Endodermal cell (in vitro differentiated cells): ENCODE data around the gene RNF39. TPM values are rescaled to one million over a fixed set of nuclear protein-coding genes. Genes with fewer than 3 reads are reported as not detected.

Experiments
- DNase-seq: peaks from one replicate; pipeline ENCODE4 v3.0.0-alpha.2; 2017
- H3K27ac ChIP-seq: 2 replicates; pipeline ENCODE4 v1.5.1; 2013; ENCODE audit warnings: mild to moderate bottlenecking, low read depth, low read length, moderate library complexity
- H3K27me3 ChIP-seq: 2 replicates; pipeline ENCODE4 v1.6.1; 2013; ENCODE audit warnings: mild to moderate bottlenecking, low read length, moderate library complexity; ENCODE audit not compliant: insufficient read depth, control insufficient read depth, poor library complexity, severe bottlenecking
- H3K36me3 ChIP-seq: 2 replicates; pipeline ENCODE4 v1.7.0; 2013; ENCODE audit warnings: mild to moderate bottlenecking, low read length, moderate library complexity; ENCODE audit not compliant: control insufficient read depth, insufficient read depth
- H3K4me1 ChIP-seq: one replicate; pipeline ENCODE4 v1.7.0; 2013; ENCODE audit warnings: low read length; ENCODE audit not compliant: control insufficient read depth, insufficient read depth
- H3K4me3 ChIP-seq: 2 replicates; pipeline ENCODE4 v1.5.1; 2013; ENCODE audit warnings: mild to moderate bottlenecking, low read length, moderate library complexity
- H3K9ac ChIP-seq: 2 replicates; pipeline ENCODE4 v1.6.1; 2013; ENCODE audit warnings: mild to moderate bottlenecking, low read length, moderate library complexity; ENCODE audit not compliant: poor library complexity, severe bottlenecking; ENCODE audit errors: extremely low read depth
- H3K9me3 ChIP-seq: 2 replicates; pipeline ENCODE4 v1.6.1; 2013; ENCODE audit warnings: mild to moderate bottlenecking, low read length, moderate library complexity; ENCODE audit not compliant: control insufficient read depth
- H3K27ac Mint-ChIP-seq: 2 replicates; pipeline ENCODE4 v1.8.0; 2020; ENCODE audit warnings: mixed read lengths
- H3K27me3 Mint-ChIP-seq: 2 replicates; pipeline ENCODE4 v1.8.0; 2021; ENCODE audit warnings: mild to moderate bottlenecking, mixed read lengths; ENCODE audit not compliant: insufficient read depth
- H3K36me3 Mint-ChIP-seq: 2 replicates; pipeline ENCODE4 v1.8.0; 2020; ENCODE audit warnings: low read depth, mixed read lengths
- H3K4me1 Mint-ChIP-seq: 2 replicates; pipeline ENCODE4 v1.8.0; 2020; ENCODE audit warnings: mixed read lengths
- H3K4me3 Mint-ChIP-seq: 2 replicates; pipeline ENCODE4 v1.8.0; 2020; ENCODE audit warnings: mild to moderate bottlenecking, moderate library complexity, mixed read lengths
- H3K9me3 Mint-ChIP-seq: 2 replicates; pipeline ENCODE4 v1.8.0; 2020; ENCODE audit warnings: mild to moderate bottlenecking, mixed read lengths
- WGBS, 2 experiments: methylation state at CpG; one replicate each; pipeline versions ENCODE4 v1.1.5 to v1.1.7; 2013; ENCODE audit warnings: missing lambda C conversion rate in 2 of 2, mixed read lengths in 1 of 2; ENCODE audit not compliant: insufficient coverage in 1 of 2, insufficient read length in 1 of 2; 5-methylcytosine and 5-hydroxymethylcytosine counted together
- total RNA-seq, 2 donors: library from RNA; stranded (reverse); fragmentation: NEBNext Ultra II Directional in 1 of 2; extraction: Animal tissue kit (Norgen Biotek cat#: 25700) in 1 of 2; gene quantifications; 2 replicates in 1 of 2; 3 replicates in 1 of 2; pipeline ENCODE4 v1.2.1, GENCODE V29; 2021
- TF ChIP-seq, protein P1 (sequence below): fragments of 200-600 bp; sonication (generic); conservative IDR thresholded peaks from 2 replicates; pipeline ENCODE4 v1.5.0; 2021; ENCODE audit warnings: antibody characterized with exemption, mild to moderate bottlenecking

RNF39 gene
- total RNA-seq, 2 donors from 2014 or later = 0.15 TPM; not detected in 1

DNA sequence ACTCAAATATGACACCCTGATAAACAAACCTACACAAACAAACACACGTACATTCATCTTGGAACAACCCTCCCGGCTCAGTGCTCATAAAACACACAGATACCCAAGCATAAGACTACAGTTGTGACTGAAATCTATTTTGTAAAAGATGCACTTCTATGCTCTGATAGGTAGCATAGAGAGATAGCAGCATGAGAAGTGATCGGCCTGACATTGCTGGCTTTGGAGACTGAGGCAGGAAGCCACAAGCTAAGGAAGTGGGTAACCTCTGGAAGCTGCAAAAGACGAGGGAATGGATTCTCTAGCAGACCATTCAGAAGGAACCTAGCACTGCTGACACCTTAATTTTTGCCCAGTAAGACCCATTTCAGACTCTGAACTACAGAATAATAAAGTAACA, 1.6 kb upstream of the RNF39 start:
- H3K27me3 ChIP-seq = peaks cover 81% of the 10 kb centered on the region
- Mint-ChIP-seq H3K36me3 (no peaks in the 10 kb centered on the region), H3K4me1 (peaks cover 10% of the 10 kb centered on the region), H3K4me3 (no peak overlapping the region), H3K27me3 (peaks cover 81% of the 10 kb centered on the region), H3K27ac (no peak overlapping the region), H3K9me3 (no peaks in the 10 kb centered on the region)
- DNase-seq = no peak
- H3K9me3 ChIP-seq = no peaks in the 10 kb centered on the region
- no peaks in the 10 kb centered on the region for H3K36me3 ChIP-seq
- no peak overlapping the region for H3K4me3 ChIP-seq
- 0 to 64% methylated on average over 1 to 4 of the region's 4 CpGs for WGBS, 2 experiments
- TF ChIP-seq, protein P1, sequence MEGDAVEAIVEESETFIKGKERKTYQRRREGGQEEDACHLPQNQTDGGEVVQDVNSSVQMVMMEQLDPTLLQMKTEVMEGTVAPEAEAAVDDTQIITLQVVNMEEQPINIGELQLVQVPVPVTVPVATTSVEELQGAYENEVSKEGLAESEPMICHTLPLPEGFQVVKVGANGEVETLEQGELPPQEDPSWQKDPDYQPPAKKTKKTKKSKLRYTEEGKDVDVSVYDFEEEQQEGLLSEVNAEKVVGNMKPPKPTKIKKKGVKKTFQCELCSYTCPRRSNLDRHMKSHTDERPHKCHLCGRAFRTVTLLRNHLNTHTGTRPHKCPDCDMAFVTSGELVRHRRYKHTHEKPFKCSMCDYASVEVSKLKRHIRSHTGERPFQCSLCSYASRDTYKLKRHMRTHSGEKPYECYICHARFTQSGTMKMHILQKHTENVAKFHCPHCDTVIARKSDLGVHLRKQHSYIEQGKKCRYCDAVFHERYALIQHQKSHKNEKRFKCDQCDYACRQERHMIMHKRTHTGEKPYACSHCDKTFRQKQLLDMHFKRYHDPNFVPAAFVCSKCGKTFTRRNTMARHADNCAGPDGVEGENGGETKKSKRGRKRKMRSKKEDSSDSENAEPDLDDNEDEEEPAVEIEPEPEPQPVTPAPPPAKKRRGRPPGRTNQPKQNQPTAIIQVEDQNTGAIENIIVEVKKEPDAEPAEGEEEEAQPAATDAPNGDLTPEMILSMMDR = no peak
- H3K4me1 ChIP-seq = peaks cover 3% of the 10 kb centered on the region
- H3K27ac ChIP-seq = no peak overlapping the region
- no peak overlapping the region for H3K9ac ChIP-seq

DNA sequence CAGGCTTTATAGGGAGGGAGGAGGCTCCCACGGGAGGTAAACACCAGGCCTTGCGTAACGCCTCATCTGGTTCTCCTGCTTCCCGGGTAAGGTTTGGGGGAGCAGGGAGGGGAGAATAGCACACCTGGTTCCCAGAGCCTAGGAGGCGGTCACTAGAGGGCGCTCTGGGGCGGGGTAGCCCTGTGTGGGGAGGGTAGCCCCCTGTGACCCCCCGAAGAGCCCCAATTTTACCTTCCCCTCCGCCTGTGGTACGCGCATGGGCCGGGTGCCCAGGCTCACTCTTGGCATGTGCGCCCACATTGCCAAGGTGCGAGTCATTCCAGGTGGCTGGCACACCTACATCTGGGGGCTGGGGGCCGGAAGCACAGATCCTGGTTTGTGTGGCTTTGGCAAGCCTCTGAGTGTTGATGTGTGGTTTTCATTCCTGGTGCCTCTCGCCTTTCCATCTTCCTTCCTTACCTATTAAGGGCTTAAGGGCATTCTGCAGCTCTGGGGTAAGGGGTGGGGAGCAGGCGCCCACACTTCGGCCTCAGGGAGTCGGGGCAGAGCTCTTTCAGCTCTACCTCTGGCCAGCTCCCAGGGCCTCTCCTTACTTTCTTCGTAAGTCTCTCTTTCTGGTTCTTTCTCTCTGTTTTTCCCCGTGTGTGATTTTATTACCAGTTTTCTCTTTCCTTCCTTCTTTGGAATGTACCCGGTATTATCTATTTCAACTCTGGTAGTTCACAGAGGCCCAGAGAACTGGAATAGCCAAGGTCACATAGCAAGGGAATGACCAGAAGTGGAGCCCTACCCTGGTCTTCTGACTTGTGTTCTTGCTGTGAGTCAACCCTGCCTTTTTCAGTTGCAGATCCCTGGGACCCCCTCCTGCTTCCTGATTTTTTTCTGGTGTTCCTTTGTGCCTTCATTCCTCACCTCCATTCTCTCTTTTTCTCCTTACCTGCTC, 492 bp upstream of the RNF39 start:
- no peak overlapping the region for H3K27ac ChIP-seq
- Mint-ChIP-seq H3K27ac (no peak overlapping the region), H3K27me3 (peaks cover 91% of the 10 kb centered on the region), H3K36me3 (no peaks in the 10 kb centered on the region), H3K4me3 (peak overlapping the region; percentile 55), H3K4me1 (peaks cover 16% of the 10 kb centered on the region), H3K9me3 (no peaks in the 10 kb centered on the region)
- TF ChIP-seq, protein P1 = peak; percentile 85
- peaks cover 3% of the 10 kb centered on the region for H3K4me1 ChIP-seq
- DNase-seq = peak; percentile 82
- WGBS, 2 experiments = 43 to 65% methylated on average over 6 to 21 of the region's 22 CpGs
- no peaks in the 10 kb centered on the region for H3K36me3 ChIP-seq
- no peak overlapping the region for H3K9ac ChIP-seq
- H3K9me3 ChIP-seq = no peaks in the 10 kb centered on the region
- peaks cover 93% of the 10 kb centered on the region for H3K27me3 ChIP-seq
- H3K4me3 ChIP-seq = peak overlapping the region; percentile 63

DNA sequence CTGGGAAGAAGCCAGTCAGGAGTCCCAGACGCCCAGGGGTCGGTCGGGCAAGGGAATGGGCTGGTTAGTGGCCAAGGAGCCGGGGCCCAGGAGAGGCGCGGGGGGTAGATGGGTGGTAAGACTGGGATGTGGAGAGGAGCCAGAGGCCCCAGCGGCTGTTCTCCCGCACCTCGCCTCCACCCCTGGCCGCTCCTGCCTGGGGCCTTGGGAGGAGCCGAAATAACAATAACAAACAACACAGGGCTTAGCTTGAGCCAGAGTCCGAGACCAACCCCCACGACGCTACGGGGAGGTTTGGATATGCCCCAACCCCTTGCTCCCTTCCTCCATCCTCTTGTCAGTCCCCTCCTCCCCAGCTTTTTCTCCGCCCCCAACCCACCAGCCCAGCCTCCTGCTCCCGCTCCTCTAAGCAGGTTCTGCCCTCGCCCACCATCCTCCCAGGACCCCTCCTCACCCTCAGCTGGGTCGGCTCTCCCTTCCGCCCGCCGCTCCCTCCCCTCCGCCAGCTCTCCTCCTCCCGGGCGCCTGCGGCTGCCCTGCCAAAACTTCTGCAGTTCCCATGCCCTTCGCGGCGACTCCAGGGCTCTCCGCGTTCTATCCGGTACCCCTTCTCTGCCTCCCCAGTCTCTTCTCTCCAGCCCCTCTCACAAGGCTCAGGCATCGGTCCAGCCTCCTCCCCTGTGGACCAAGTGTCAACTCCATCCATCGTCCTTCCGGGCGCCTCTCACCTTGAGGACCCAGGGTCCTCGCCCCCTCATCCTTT, 1.1 kb downstream of the RNF39 start:
- peaks cover 16% of the 10 kb centered on the region for H3K4me1 Mint-ChIP-seq
- H3K9me3 Mint-ChIP-seq = no peaks in the 10 kb centered on the region
- peak overlapping the region; percentile 55 for H3K4me3 Mint-ChIP-seq
- H3K36me3 Mint-ChIP-seq = no peaks in the 10 kb centered on the region
- peak; percentile 83 for DNase-seq
- peaks cover 3% of the 10 kb centered on the region for H3K4me1 ChIP-seq
- no peaks in the 10 kb centered on the region for H3K9me3 ChIP-seq
- peak overlapping the region; percentile 73 for H3K4me3 ChIP-seq
- no peak overlapping the region for H3K27ac ChIP-seq
- H3K27me3 ChIP-seq = peaks cover 100% of the 10 kb centered on the region
- H3K9ac ChIP-seq = no peak overlapping the region
- WGBS, 2 experiments = 1 to 3% methylated on average over 25 to 37 of the region's 37 CpGs
- peaks cover 6% of the 10 kb centered on the region for H3K36me3 ChIP-seq
- H3K27me3 Mint-ChIP-seq = peaks cover 99% of the 10 kb centered on the region
- TF ChIP-seq, protein P1 = no peak
- H3K27ac Mint-ChIP-seq = no peak overlapping the region
